PC-3 (cell line): ENCODE results near the gene CCBE1. TPM values are rescaled to one million over a fixed set of nuclear protein-coding genes. Genes with fewer than 3 reads are reported as not detected.

Source experiments
- ATAC-seq: fragments of 200-7000 bp; cut with Tn5 transposase; 2 replicates; pipeline ENCODE4 v1.9.1; 2020; ENCODE audit warnings: mild to moderate bottlenecking, moderate library complexity
- BruUV-seq: library from RNA; stranded (reverse); fragments of 400-500 nt; replicated peaks from 2 replicates; lab custom pipeline; 2021; lab: Mats Ljungman, UMichigan
- CTCF ChIA-PET: fragments of 300-600 bp; sonication (Branson Sonifier 250); formaldehyde crosslinking; loops from one replicate; lab custom pipeline; 2022; ENCODE audit warnings: antibody characterized with exemption; lab: Charles Lee
- POLR2A ChIA-PET: fragments of 300-600 bp; sonication (Branson Sonifier 250); formaldehyde crosslinking; loops from one replicate; lab custom pipeline; 2022; ENCODE audit warnings: antibody characterized with exemption; ENCODE audit not compliant: unreplicated experiment; lab: Charles Lee
- DNase-seq: peaks from one replicate; pipeline ENCODE4 v3.0.0-alpha.2; 2015
- H2AFZ ChIP-seq: fragments of 300-600 bp; sonication (generic); 2 replicates; pipeline ENCODE4 v1.6.0; 2016; ENCODE audit warnings: antibody characterized with exemption, low read length
- H3F3A ChIP-seq: fragments of 300-600 bp; sonication (generic); one replicate; pipeline ENCODE4 v1.6.0; 2017; ENCODE audit warnings: antibody characterized with exemption, low read length, control low read depth, mild to moderate bottlenecking; ENCODE audit not compliant: unreplicated experiment
- H3K27ac ChIP-seq: fragments of 300-600 bp; sonication (generic); 2 replicates; pipeline ENCODE4 v1.5.1; 2016; ENCODE audit warnings: mild to moderate bottlenecking, low read length
- H3K27me3 ChIP-seq: fragments of 300-600 bp; sonication (generic); 2 replicates; pipeline ENCODE4 v1.6.1; 2016; ENCODE audit warnings: low read length, mixed read lengths
- H3K36me3 ChIP-seq: fragments of 300-600 bp; sonication (generic); 2 replicates; pipeline ENCODE4 v1.6.1; 2016; ENCODE audit warnings: low read depth, mixed run types, low read length, mixed read lengths
- H3K4me1 ChIP-seq: fragments of 300-600 bp; sonication (generic); 2 replicates; pipeline ENCODE4 v1.5.1; 2016; ENCODE audit warnings: low read length; ENCODE audit not compliant: insufficient read depth
- H3K4me2 ChIP-seq: fragments of 300-600 bp; sonication (generic); 2 replicates; pipeline ENCODE4 v1.6.0; 2016; ENCODE audit warnings: low read length
- H3K4me3 ChIP-seq: fragments of 300-600 bp; sonication (generic); 2 replicates; pipeline ENCODE4 v1.5.1; 2016; ENCODE audit warnings: mild to moderate bottlenecking, low read length, mixed read lengths
- H3K79me2 ChIP-seq: fragments of 300-600 bp; sonication (generic); 2 replicates; pipeline ENCODE4 v1.6.1; 2017; ENCODE audit warnings: low read length, mixed read lengths
- H3K9ac ChIP-seq: fragments of 300-600 bp; sonication (generic); 2 replicates; pipeline ENCODE4 v1.6.0; 2016; ENCODE audit warnings: mild to moderate bottlenecking, low read length
- H3K9me2 ChIP-seq: fragments of 300-600 bp; sonication (generic); replicated peaks from 2 replicates; pipeline ENCODE4 v1.6.1; 2016; ENCODE audit warnings: mixed run types, low read length, mixed read lengths
- H3K9me3 ChIP-seq: fragments of 300-600 bp; sonication (generic); 2 replicates; pipeline ENCODE4 v1.6.1; 2016; ENCODE audit warnings: low read length, mixed read lengths
- H4K20me1 ChIP-seq: fragments of 300-600 bp; sonication (generic); 2 replicates; pipeline ENCODE4 v1.6.1; 2016; ENCODE audit warnings: low read length, mixed read lengths
- EZH2 ChIP-seq: fragments of 300-600 bp; sonication (generic); IDR thresholded peaks from one replicate; pipeline ENCODE4 v1.6.1; 2017; ENCODE audit warnings: antibody characterized with exemption, mild to moderate bottlenecking, low read length; ENCODE audit not compliant: unreplicated experiment
- EZH2phosphoT487 ChIP-seq: fragments of 300-600 bp; sonication (generic); IDR thresholded peaks from 2 replicates; pipeline ENCODE4 v1.6.1; 2018; ENCODE audit warnings: mild to moderate bottlenecking, antibody characterized with exemption, low read length, borderline replicate concordance
- intact Hi-C: fragments of 100-400 bp; cut with micrococcal nuclease; formaldehyde crosslinking; loops from 2 replicates; pipeline ENCODE4 v1.9.0; 2023
- total RNA-seq: library from RNA; depleted of rRNA; stranded (reverse); fragments of >200 nt; gene quantifications from 2 replicates; pipeline ENCODE4 v1.2.3, GENCODE V29; 2014
- TF ChIP-seq, protein P1 (sequence below): fragments of 300-600 bp; sonication (generic); conservative IDR thresholded peaks from 2 replicates; pipeline ENCODE4 v1.5.1; 2017; ENCODE audit warnings: antibody characterized with exemption, low read depth, mild to moderate bottlenecking, low read length

CCBE1 gene
- total RNA-seq, 1 experiment from 2014 or later = 13.9 TPM

DNA sequence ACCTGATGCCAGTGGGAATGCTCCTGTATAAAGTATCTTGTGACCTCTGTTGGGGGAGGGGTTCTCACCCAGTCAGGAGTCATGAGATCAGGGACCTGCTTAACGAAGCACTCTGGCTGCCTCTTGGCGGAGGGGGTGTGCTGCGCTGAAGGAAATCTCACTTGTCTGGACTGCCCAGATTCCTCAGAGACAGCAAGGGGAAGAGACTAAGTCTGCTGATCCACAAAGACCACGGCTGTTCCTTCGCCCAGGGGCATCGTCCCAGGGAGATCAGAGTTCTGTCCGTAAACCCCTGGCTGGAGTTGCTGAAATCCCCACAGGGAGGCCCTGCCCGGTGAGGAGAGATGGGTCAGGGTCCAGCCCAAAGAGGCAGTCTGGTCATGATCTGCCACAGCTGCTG lies 168.4 kb downstream of the CCBE1 start:
- H3K27ac ChIP-seq = no peak overlapping the region
- no peaks in the 10 kb centered on the region for H3K9me3 ChIP-seq
- no peaks in the 10 kb centered on the region for H3F3A ChIP-seq
- H3K4me3 ChIP-seq = no peak overlapping the region
- no TSS peak for BruUV-seq
- ATAC-seq (no peak), DNase-seq (no peak)
- TF ChIP-seq, protein P1, sequence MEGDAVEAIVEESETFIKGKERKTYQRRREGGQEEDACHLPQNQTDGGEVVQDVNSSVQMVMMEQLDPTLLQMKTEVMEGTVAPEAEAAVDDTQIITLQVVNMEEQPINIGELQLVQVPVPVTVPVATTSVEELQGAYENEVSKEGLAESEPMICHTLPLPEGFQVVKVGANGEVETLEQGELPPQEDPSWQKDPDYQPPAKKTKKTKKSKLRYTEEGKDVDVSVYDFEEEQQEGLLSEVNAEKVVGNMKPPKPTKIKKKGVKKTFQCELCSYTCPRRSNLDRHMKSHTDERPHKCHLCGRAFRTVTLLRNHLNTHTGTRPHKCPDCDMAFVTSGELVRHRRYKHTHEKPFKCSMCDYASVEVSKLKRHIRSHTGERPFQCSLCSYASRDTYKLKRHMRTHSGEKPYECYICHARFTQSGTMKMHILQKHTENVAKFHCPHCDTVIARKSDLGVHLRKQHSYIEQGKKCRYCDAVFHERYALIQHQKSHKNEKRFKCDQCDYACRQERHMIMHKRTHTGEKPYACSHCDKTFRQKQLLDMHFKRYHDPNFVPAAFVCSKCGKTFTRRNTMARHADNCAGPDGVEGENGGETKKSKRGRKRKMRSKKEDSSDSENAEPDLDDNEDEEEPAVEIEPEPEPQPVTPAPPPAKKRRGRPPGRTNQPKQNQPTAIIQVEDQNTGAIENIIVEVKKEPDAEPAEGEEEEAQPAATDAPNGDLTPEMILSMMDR = no peak
- no peak for TF ChIP-seq EZH2
- no peak for TF ChIP-seq EZH2phosphoT487
- no peak overlapping the region for H2AFZ ChIP-seq
- H3K9me2 ChIP-seq = no peaks in the 10 kb centered on the region
- no peak overlapping the region for H3K4me2 ChIP-seq
- no peak overlapping the region for H3K9ac ChIP-seq
- no peaks in the 10 kb centered on the region for H3K79me2 ChIP-seq
- POLR2A ChIA-PET = no interaction called here
- no peaks in the 10 kb centered on the region for H4K20me1 ChIP-seq
- intact Hi-C loops = no loop called here
- no peaks in the 10 kb centered on the region for H3K27me3 ChIP-seq
- CTCF ChIA-PET = no interaction called here
- no peaks in the 10 kb centered on the region for H3K4me1 ChIP-seq
- no peaks in the 10 kb centered on the region for H3K36me3 ChIP-seq

DNA sequence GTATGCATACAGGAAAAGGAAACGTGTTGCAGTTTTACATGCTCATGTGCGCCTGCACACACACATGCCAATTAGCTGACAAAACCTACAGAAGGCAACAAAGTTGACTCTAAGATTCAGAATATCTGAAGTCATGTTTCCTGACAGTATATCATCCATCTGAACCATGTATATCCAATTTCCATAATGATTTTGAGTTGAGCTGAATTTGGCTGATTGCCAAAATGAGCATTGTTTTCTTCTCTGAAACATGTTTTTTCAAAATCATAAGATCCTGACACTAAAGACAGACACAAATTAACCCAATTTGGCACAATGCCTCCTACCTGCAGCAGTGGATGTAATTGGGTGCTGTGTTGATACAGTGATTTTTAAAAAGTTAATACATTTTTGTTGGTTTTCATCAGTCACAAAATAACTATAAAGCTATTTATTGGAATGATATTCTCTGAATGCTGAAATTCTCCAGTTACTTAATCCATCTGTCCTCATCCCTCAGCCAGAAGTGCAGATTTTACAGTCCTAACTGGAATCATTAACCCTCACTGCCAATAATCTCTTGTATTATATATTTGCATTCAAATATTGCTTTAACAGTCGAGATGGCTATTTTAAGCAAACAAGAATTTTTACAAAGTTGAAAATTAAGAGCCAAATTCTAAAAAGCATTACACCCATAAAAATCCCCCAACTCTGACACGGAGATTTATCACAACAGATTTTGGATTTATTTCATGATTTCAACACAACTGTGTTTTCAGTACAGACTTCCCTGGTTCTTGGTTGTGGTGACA lies 176.5 kb downstream of the CCBE1 start:
- no peak overlapping the region for H3K9ac ChIP-seq
- peaks cover 14% of the 10 kb centered on the region for H3K4me1 ChIP-seq
- no peak for ATAC-seq
- POLR2A ChIA-PET = no interaction called here
- no peak overlapping the region for H2AFZ ChIP-seq
- H3K4me3 ChIP-seq = no peak overlapping the region
- H3K4me2 ChIP-seq = no peak overlapping the region
- TF ChIP-seq EZH2 (no peak), EZH2phosphoT487 (no peak)
- TF ChIP-seq, protein P1 = no peak
- intact Hi-C loops = no loop called here
- H3K27ac ChIP-seq = no peak overlapping the region
- CTCF ChIA-PET = no interaction called here
- H3K79me2 ChIP-seq = no peaks in the 10 kb centered on the region
- H3K36me3 ChIP-seq = no peaks in the 10 kb centered on the region
- no peaks in the 10 kb centered on the region for H3F3A ChIP-seq
- BruUV-seq = no TSS peak
- H4K20me1 ChIP-seq = 0 out of 2 replicates have a peak, but pooled peaks cover 5% of the 10 kb centered on the region
- H3K9me3 ChIP-seq = no peaks in the 10 kb centered on the region
- no peak for DNase-seq
- H3K27me3 ChIP-seq = no peaks in the 10 kb centered on the region
- no peaks in the 10 kb centered on the region for H3K9me2 ChIP-seq

DNA sequence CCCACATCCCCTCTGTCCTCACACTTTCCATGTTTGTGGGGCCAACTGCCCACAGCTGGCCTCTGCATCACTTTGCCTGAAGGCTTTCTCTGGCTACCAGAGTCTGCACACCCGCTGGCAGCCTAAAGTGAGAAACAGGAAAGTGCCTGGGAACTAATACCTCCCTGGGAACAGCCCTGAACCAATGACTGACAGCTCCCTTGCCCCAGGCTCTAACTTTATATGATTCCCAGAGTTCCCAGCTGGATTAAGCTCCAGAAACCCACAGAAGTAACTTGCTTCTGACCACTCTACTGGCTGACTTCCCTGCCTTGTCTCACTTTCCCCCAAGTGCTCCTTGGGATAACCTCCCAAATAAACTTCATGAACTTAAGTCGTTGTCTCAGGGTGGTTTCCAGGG lies 178.5 kb downstream of the CCBE1 start:
- BruUV-seq = no TSS peak
- CTCF ChIA-PET = no interaction called here

More for the DNA sequence above, 178.5 kb downstream of the CCBE1 start:
- ATAC-seq (no peak), DNase-seq (no peak)
- H3K4me3 ChIP-seq = no peak overlapping the region
- H4K20me1 ChIP-seq = 0 out of 2 replicates have a peak, but pooled peaks cover 8% of the 10 kb centered on the region
- peaks cover 14% of the 10 kb centered on the region for H3K4me1 ChIP-seq
- no peak overlapping the region for H3K27ac ChIP-seq
- no peaks in the 10 kb centered on the region for H3K79me2 ChIP-seq
- intact Hi-C loops = no loop called here
- no peaks in the 10 kb centered on the region for H3F3A ChIP-seq
- H3K27me3 ChIP-seq = no peaks in the 10 kb centered on the region
- no peak overlapping the region for H3K4me2 ChIP-seq
- H3K9ac ChIP-seq = no peak overlapping the region
- TF ChIP-seq, protein P1 = no peak
- TF ChIP-seq EZH2phosphoT487 = no peak
- no peak for TF ChIP-seq EZH2
- no peak overlapping the region for H2AFZ ChIP-seq
- POLR2A ChIA-PET = no interaction called here
- H3K9me2 ChIP-seq = no peaks in the 10 kb centered on the region
- H3K9me3 ChIP-seq = no peaks in the 10 kb centered on the region
- H3K36me3 ChIP-seq = no peaks in the 10 kb centered on the region
